Stomach (tissue), 9 donors: Measurements from ENCODE around the gene ACOXL. TPM values are rescaled to one million over a fixed set of nuclear protein-coding genes. Genes with fewer than 3 reads are reported as not detected.
A peak's percentile ranks its signal among the peaks of the same experiment; 100 is the strongest.

Source experiments
- DNase-seq, 2 donors: peaks; one replicate each; pipeline versions ENCODE4 v3.0.0 to v3.0.0-alpha.2; 2013 to 2019
- H3K27ac ChIP-seq, 5 donors: fragments of 200-600 bp in 4 of 5; sonication (generic) in 4 of 5; one replicate each; pipeline ENCODE4 v1.5.1; 2013 to 2019; ENCODE audit warnings: mild to moderate bottlenecking in 1 of 5, moderate library complexity in 1 of 5
- H3K27me3 ChIP-seq, 3 donors: fragments of 200-600 bp; sonication (generic); one replicate each; pipeline ENCODE4 v1.5.1; 2017 to 2019; ENCODE audit warnings: mixed run types in 1 of 3
- H3K36me3 ChIP-seq, 4 donors: fragments of 200-600 bp; sonication (generic); 1 replicate in 3 of 4; 2 replicates in 1 of 4; pipeline ENCODE4 v1.5.1; 2016 to 2019
- H3K4me1 ChIP-seq, 4 donors: fragments of 200-600 bp; sonication (generic); one replicate each; pipeline ENCODE4 v1.5.1; 2016 to 2019
- H3K4me3 ChIP-seq, 4 donors: fragments of 200-600 bp; sonication (generic) in 3 of 4; one replicate each; pipeline ENCODE4 v1.5.1; 2016 to 2019; ENCODE audit warnings: mild to moderate bottlenecking in 1 of 4
- H3K9me3 ChIP-seq, 4 donors: fragments of 200-600 bp; sonication (generic); one replicate each; pipeline ENCODE4 v1.5.1; 2016 to 2019
- EP300 ChIP-seq: sonication (generic); formaldehyde crosslinking; IDR thresholded peaks from one replicate; pipeline ENCODE4 v1.6.1; 2017; ENCODE audit warnings: antibody characterized with exemption
- POLR2A ChIP-seq, 4 donors: fragments of 450-650 bp; IDR thresholded peaks; one replicate each; pipeline ENCODE4 v1.6.1; 2016; ENCODE audit warnings: antibody characterized with exemption in 4 of 4, control low read depth in 2 of 4, mild to moderate bottlenecking in 1 of 4, moderate library complexity in 1 of 4
- POLR2AphosphoS5 ChIP-seq, 3 donors: sonication (generic); formaldehyde crosslinking; IDR thresholded peaks; one replicate each; pipeline ENCODE4 v1.6.1; 2016; ENCODE audit warnings: antibody characterized with exemption in 3 of 3
- WGBS, 5 donors: extraction: QIAGEN DNeasy Blood & Tissue Kit in 3 of 5; methylation state at CpG; one replicate each; pipeline versions ENCODE4 v1.1.5 to v1.1.7; 2013 to 2018; 5-methylcytosine and 5-hydroxymethylcytosine counted together
- intact Hi-C: fragments of 100-400 bp; cut with DNase I; formaldehyde crosslinking; loops from one replicate; pipeline ENCODE4 v1.15.1; 2023; ENCODE audit warnings: low total_unique reads
- polyA plus RNA-seq, 3 donors: library from polyadenylated mRNA; stranded (reverse); fragments of 200-250 nt; gene quantifications; one replicate each; pipeline ENCODE4 v1.2.3, GENCODE V29; 2013
- total RNA-seq, 5 donors: library from RNA; depleted of rRNA; stranded (reverse); fragments of >200 nt; gene quantifications; one replicate each; pipeline versions ENCODE4 v1.1.0 to v1.2.3, GENCODE V29; 2014 to 2016
- TF ChIP-seq, protein P1 (sequence below), 7 experiments: fragments of 450-650 bp in 4 of 7; fragments of 200-600 bp in 3 of 7; sonication (generic) in 3 of 7; IDR thresholded peaks; one replicate each; pipeline ENCODE4 v1.5.1; 2016 to 2019; ENCODE audit warnings: antibody characterized with exemption in 7 of 7, control low read depth in 2 of 7, mild to moderate bottlenecking in 1 of 7
- donor health status: healthy with polysubstance abuse.
- donor health status: Bipolar disorder and iron deficiency.
- donor health status: healthy.

Gene ACOXL
- total and polyA plus RNA-seq, 8 donors: 0.10 to 1.3 (median 0.45) TPM; not detected in 3

DNA sequence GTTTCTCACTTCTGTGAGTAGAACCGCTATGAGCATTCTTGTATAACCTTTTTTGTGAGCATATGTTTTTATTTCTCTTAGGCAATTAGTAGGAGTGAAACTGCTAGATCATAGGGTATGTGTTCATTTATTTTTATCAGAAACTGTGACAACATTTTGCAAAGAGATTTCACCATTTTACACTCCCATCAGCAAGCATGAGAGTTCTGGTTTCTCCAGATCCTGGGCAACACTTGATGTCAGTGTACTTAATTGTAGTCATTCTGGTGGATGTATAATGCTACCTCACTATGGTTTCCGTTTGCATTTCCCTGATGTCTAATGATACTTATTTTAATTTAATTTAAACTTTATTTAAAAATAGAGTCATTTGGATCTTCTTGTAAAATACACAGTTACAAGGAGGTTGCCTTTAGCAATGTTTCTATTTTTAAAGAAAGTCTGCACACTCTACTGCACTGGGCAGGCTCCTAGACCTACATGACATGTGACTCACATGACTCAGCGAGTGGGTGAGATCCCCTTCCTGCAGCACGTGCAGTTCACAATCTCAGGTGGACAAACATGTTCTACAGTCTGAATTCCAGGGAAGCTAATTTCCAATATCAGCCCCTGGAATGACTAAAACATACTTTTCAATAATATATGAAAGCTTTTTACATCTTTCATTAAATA, 261.3 kb downstream of the ACOXL start:
- DNase-seq: peak; percentile 51 to 82
- Histone ChIP-seq H3K4me3 (no peak overlapping the region), H3K9me3 (no peaks in the 10 kb centered on the region), H3K27me3 (no peaks in the 10 kb centered on the region), H3K36me3 (no peaks in the 10 kb centered on the region), H3K27ac (peak overlapping the region in 1 of 5 donors; percentile 46), H3K4me1 (peaks cover 7 to 31% (median 14%) of the 10 kb centered on the region in 4 donors)
- intact Hi-C loops: no loop called here
- WGBS, 5 donors: 32 to 49% (median 38%) methylated on average over 4 of the region's 4 CpGs
- TF ChIP-seq EP300 (no peak), POLR2AphosphoS5 (IDR thresholded peaks at IDR 0.05) (peak in 1 of 3 donors; percentile 66), POLR2A (IDR thresholded peaks at IDR 0.05) (no peak)
- TF ChIP-seq, protein P1, sequence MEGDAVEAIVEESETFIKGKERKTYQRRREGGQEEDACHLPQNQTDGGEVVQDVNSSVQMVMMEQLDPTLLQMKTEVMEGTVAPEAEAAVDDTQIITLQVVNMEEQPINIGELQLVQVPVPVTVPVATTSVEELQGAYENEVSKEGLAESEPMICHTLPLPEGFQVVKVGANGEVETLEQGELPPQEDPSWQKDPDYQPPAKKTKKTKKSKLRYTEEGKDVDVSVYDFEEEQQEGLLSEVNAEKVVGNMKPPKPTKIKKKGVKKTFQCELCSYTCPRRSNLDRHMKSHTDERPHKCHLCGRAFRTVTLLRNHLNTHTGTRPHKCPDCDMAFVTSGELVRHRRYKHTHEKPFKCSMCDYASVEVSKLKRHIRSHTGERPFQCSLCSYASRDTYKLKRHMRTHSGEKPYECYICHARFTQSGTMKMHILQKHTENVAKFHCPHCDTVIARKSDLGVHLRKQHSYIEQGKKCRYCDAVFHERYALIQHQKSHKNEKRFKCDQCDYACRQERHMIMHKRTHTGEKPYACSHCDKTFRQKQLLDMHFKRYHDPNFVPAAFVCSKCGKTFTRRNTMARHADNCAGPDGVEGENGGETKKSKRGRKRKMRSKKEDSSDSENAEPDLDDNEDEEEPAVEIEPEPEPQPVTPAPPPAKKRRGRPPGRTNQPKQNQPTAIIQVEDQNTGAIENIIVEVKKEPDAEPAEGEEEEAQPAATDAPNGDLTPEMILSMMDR (IDR thresholded peaks at IDR 0.05): no peak

DNA sequence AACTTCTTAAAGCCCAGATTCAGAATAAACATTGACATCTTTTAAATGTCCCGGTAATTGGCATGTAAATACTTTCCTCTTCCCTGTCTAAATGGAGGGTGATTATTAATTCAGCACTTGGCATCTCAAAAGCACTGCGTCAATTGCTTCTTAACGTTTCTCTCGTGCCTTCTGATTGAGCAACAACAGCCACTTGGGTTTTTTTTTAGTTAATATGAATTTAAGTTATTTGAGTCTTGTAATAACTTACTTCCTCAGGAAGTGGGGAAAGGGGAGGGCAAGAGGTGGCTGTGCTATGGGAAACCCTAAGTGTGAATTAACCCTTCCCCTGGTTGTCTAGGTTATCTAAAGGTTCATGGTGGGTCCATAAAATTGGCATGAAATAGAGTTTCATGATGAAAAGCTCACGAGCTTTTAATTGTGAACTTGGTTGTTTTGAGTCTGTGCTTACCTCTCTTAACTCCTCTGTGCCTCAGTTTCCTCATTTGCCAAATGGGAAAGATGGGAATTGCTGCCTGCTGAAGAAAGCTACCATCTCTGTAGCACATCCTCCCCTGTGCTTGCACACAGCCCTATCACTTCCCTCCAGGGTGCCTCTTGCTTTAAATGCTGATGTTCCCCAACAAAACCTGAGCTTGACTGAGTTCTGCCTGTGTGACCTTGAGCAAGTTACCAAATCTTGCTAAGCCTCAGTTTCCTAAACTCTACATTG, 262.0 kb downstream of the ACOXL start:
- Histone ChIP-seq H3K27ac (peak overlapping the region in 1 of 5 donors; percentile 46), H3K9me3 (no peaks in the 10 kb centered on the region), H3K4me1 (peaks cover 7 to 31% (median 14%) of the 10 kb centered on the region in 4 donors), H3K4me3 (no peak overlapping the region), H3K36me3 (no peaks in the 10 kb centered on the region), H3K27me3 (no peaks in the 10 kb centered on the region)
- intact Hi-C loops: no loop called here
- DNase-seq: peak in 1 of 2 donors; percentile 33
- WGBS, 5 donors: 19 to 33% (median 23%) methylated on average over 5 of the region's 5 CpGs
- TF ChIP-seq POLR2A (IDR thresholded peaks at IDR 0.05) (no peak), EP300 (no peak), POLR2AphosphoS5 (IDR thresholded peaks at IDR 0.05) (no peak)
- TF ChIP-seq, protein P1 (IDR thresholded peaks at IDR 0.05): no peak

DNA sequence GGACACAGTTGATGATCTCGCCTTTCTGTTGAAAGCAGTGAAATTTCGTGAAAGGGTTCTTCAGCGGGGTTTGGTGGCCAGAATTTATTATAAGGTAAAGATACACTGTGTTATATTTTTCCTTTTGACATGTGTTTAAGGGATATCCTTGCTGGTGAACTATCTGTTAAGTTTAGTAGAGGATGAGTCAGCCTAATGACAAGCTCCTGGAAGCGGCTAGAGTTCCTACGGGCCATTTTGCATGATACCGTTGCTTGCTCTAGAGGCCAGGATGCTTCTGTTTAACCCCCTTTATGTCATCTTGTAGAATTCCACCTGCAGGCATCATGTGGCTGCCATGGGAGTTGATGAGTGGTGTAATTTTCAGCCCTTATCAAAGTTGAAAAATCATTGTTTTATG, 263.5 kb downstream of the ACOXL start:
- Histone ChIP-seq H3K27me3 (no peaks in the 10 kb centered on the region), H3K27ac (no peak overlapping the region), H3K4me1 (peaks cover 7 to 31% (median 14%) of the 10 kb centered on the region in 4 donors), H3K4me3 (no peak overlapping the region), H3K9me3 (no peaks in the 10 kb centered on the region), H3K36me3 (no peaks in the 10 kb centered on the region)
- intact Hi-C loops: no loop called here
- TF ChIP-seq POLR2AphosphoS5 (IDR thresholded peaks at IDR 0.05): no peak
- TF ChIP-seq, protein P1 (IDR thresholded peaks at IDR 0.05): no peak
- TF ChIP-seq EP300: no peak
- no peak for TF ChIP-seq POLR2A (IDR thresholded peaks at IDR 0.05)
- no peak for DNase-seq
- 87 to 94% (median 92%) methylated on average over 6 of the region's 6 CpGs for WGBS, 5 donors

DNA sequence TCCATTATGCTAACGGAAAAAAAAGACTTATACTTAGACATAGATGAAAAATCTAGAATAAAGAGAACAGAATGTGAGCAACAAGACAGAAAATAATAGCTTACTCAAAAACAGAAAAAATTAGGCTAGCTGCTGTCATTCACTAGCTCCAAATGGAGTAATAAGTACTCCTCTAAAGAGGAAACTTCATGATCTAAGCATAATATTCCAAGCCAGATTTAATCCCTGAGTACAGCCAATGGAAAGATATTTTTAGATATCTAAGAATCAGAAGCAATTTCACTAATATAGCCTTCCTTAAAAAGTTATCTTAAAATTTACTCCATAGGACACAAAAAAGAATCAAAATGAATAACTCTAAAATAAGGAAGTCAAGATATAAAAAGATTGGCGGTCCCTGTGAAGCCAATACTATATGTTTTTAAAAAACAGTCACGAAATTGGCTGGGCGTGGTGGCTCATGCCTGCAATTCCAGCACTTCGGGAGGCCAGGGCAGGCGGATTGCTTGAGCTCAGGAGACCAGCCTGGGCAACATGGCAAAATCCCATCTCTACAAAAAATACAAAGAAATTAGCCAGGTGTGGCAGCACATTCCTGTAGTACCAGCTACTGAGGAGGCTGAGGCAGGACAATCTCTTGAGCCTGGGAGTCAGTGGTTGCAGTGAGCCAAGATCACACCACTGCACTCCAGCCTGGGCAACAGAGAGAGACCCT, 265.1 kb downstream of the ACOXL start:
- intact Hi-C loops: no loop called here
- no peaks in the 10 kb centered on the region for H3K27me3 ChIP-seq
- no peak overlapping the region for H3K4me3 ChIP-seq
- no peak for DNase-seq
- H3K36me3 ChIP-seq: no peaks in the 10 kb centered on the region
- peaks cover 7 to 23% (median 11%) of the 10 kb centered on the region in 4 donors for H3K4me1 ChIP-seq
- 65 to 84% (median 71%) methylated on average over 6 of the region's 6 CpGs for WGBS, 5 donors
- TF ChIP-seq POLR2A (IDR thresholded peaks at IDR 0.05): no peak
- TF ChIP-seq, protein P1 (IDR thresholded peaks at IDR 0.05): no peak
- TF ChIP-seq EP300: no peak
- no peak for TF ChIP-seq POLR2AphosphoS5 (IDR thresholded peaks at IDR 0.05)
- H3K9me3 ChIP-seq: no peaks in the 10 kb centered on the region
- H3K27ac ChIP-seq: no peak overlapping the region
